Stimulated activated naive B cell treated with anti-CD40 and anti-IgM and Interleukin-4, amounts not matched to agents 10 μg/mL and 1 μg/mL and 100 μg/mL, for 72 hours (primary cell): ENCODE measurements around the gene GMCL2.

Source experiments
- ATAC-seq, 2 donors: fragments of 150-1000 bp; cut with Tn5 transposase; replicated peaks; 2 replicates each; pipeline ENCODE4 v1.10.0; 2021; ENCODE audit warnings: moderate library complexity in 1 of 2
- DNase-seq: peaks from one replicate; pipeline ENCODE4 v3.0.0; 2021
- H3K27ac Mint-ChIP-seq: one replicate; pipeline ENCODE4 v1.8.0; 2022; ENCODE audit warnings: mild to moderate bottlenecking, mixed read lengths
- H3K27me3 Mint-ChIP-seq, 2 donors: one replicate each; pipeline ENCODE4 v1.8.0; 2022; ENCODE audit warnings: mixed read lengths in 2 of 2
- H3K36me3 Mint-ChIP-seq, 2 donors: one replicate each; pipeline ENCODE4 v1.8.0; 2022; ENCODE audit warnings: mixed read lengths in 2 of 2, mild to moderate bottlenecking in 1 of 2
- H3K4me1 Mint-ChIP-seq, 2 donors: one replicate each; pipeline ENCODE4 v1.8.0; 2022; ENCODE audit warnings: mixed read lengths in 2 of 2, mild to moderate bottlenecking in 1 of 2
- H3K4me3 Mint-ChIP-seq, 2 donors: one replicate each; pipeline ENCODE4 v1.8.0; 2022; ENCODE audit warnings: mild to moderate bottlenecking in 2 of 2, mixed read lengths in 2 of 2, moderate library complexity in 1 of 2
- H3K9me3 Mint-ChIP-seq, 2 donors: one replicate each; pipeline ENCODE4 v1.8.0; 2022; ENCODE audit warnings: mixed read lengths in 2 of 2, mild to moderate bottlenecking in 1 of 2

The GMCL2 gene

GRCh38 chr5:178227929-178228328 lies 40.8 kb upstream of the GMCL2 start:
- peaks cover 0 to 2% of the 10 kb centered on the region in 2 donors for H3K9me3 Mint-ChIP-seq
- peak overlapping the region in 1 of 2 donors; percentile 2 for H3K4me3 Mint-ChIP-seq
- peaks cover 59 to 75% of the 10 kb centered on the region in 2 donors for H3K36me3 Mint-ChIP-seq
- no peak for ATAC-seq
- H3K4me1 Mint-ChIP-seq = peaks cover 44 to 60% of the 10 kb centered on the region in 2 donors
- H3K27ac Mint-ChIP-seq = no peak overlapping the region
- no peaks in the 10 kb centered on the region for H3K27me3 Mint-ChIP-seq
- no peak for DNase-seq

GRCh38 chr5:178227138-178227659 lies 40.0 kb upstream of the GMCL2 start:
- DNase-seq = no peak
- no peak for ATAC-seq
- Mint-ChIP-seq H3K4me1 (peaks cover 44 to 60% of the 10 kb centered on the region in 2 donors), H3K9me3 (peaks cover 0 to 2% of the 10 kb centered on the region in 2 donors), H3K36me3 (peaks cover 59 to 76% of the 10 kb centered on the region in 2 donors), H3K27me3 (no peaks in the 10 kb centered on the region), H3K4me3 (no peak overlapping the region), H3K27ac (no peak overlapping the region)

GRCh38 chr5:178225174-178225573 lies 38.0 kb upstream of the GMCL2 start:
- DNase-seq (no peak), ATAC-seq (no peak)
- Mint-ChIP-seq H3K27me3 (no peaks in the 10 kb centered on the region), H3K4me3 (no peak overlapping the region), H3K36me3 (peaks cover 59 to 75% of the 10 kb centered on the region in 2 donors), H3K9me3 (peaks cover 0 to 2% of the 10 kb centered on the region in 2 donors), H3K27ac (no peak overlapping the region), H3K4me1 (peaks cover 43 to 59% of the 10 kb centered on the region in 2 donors)

- DNase-seq (no peak), ATAC-seq (no peak)
- no peak overlapping the region for H3K27ac Mint-ChIP-seq
- peaks cover 37 to 52% of the 10 kb centered on the region in 2 donors for H3K4me1 Mint-ChIP-seq
- H3K27me3 Mint-ChIP-seq = no peaks in the 10 kb centered on the region
- H3K36me3 Mint-ChIP-seq = peaks cover 61 to 74% of the 10 kb centered on the region in 2 donors
- H3K9me3 Mint-ChIP-seq = peaks cover 0 to 2% of the 10 kb centered on the region in 2 donors
- no peak overlapping the region for H3K4me3 Mint-ChIP-seq
These were observed 37.2 kb upstream of the GMCL2 start for GRCh38 chr5:178224403-178224802.

- no peak overlapping the region for H3K4me3 Mint-ChIP-seq
- H3K36me3 Mint-ChIP-seq = peaks cover 60 to 74% of the 10 kb centered on the region in 2 donors
- H3K27me3 Mint-ChIP-seq = no peaks in the 10 kb centered on the region
- H3K9me3 Mint-ChIP-seq = peaks cover 0 to 2% of the 10 kb centered on the region in 2 donors
- H3K4me1 Mint-ChIP-seq = peaks cover 36 to 47% of the 10 kb centered on the region in 2 donors
- ATAC-seq = no peak
- DNase-seq = no peak
- peak overlapping the region; percentile 32 for H3K27ac Mint-ChIP-seq
These were observed 36.7 kb upstream of the GMCL2 start for GRCh38 chr5:178223828-178224335.

- Mint-ChIP-seq H3K4me1 (peaks cover 32 to 43% of the 10 kb centered on the region in 2 donors), H3K27me3 (no peaks in the 10 kb centered on the region), H3K36me3 (peaks cover 56 to 75% of the 10 kb centered on the region in 2 donors), H3K9me3 (peaks cover 0 to 2% of the 10 kb centered on the region in 2 donors), H3K4me3 (no peak overlapping the region), H3K27ac (peak overlapping the region; percentile 52)
- ATAC-seq (no peak), DNase-seq (no peak)
These were observed 36.1 kb upstream of the GMCL2 start for GRCh38 chr5:178223196-178223773.

- Mint-ChIP-seq H3K27ac (peak overlapping the region; percentile 7), H3K36me3 (peaks cover 52 to 70% of the 10 kb centered on the region in 2 donors)
These were observed 35.1 kb upstream of the GMCL2 start for GRCh38 chr5:178222292-178222691.

GRCh38 chr5:178221853-178222252 lies 34.7 kb upstream of the GMCL2 start:
- Mint-ChIP-seq H3K27ac (peak overlapping the region; percentile 48), H3K27me3 (no peaks in the 10 kb centered on the region), H3K4me3 (no peak overlapping the region), H3K36me3 (peaks cover 48 to 66% of the 10 kb centered on the region in 2 donors), H3K4me1 (peaks cover 21 to 30% of the 10 kb centered on the region in 2 donors), H3K9me3 (no peaks in the 10 kb centered on the region)
- peak in 1 of 2 donors; percentile 8 for ATAC-seq
- no peak for DNase-seq

More at GRCh38 chr5:178222292-178222691, 35.1 kb upstream of the GMCL2 start:
- peak in 1 of 2 donors; percentile 16 for ATAC-seq
- Mint-ChIP-seq H3K27me3 (no peaks in the 10 kb centered on the region), H3K4me1 (peaks cover 23 to 35% of the 10 kb centered on the region in 2 donors), H3K4me3 (no peak overlapping the region), H3K9me3 (peaks cover 0 to under 1% of the 10 kb centered on the region in 2 donors)
- no peak for DNase-seq

GRCh38 chr5:178221282-178221681 lies 34.1 kb upstream of the GMCL2 start:
- Mint-ChIP-seq H3K27ac (peak overlapping the region; percentile 48), H3K27me3 (no peaks in the 10 kb centered on the region), H3K4me1 (peaks cover 23 to 30% of the 10 kb centered on the region in 2 donors), H3K9me3 (no peaks in the 10 kb centered on the region), H3K4me3 (no peak overlapping the region), H3K36me3 (peaks cover 49 to 66% of the 10 kb centered on the region in 2 donors)
- DNase-seq = no peak
- peak; percentile 35 to 49 for ATAC-seq

- Mint-ChIP-seq H3K27ac (no peak overlapping the region), H3K4me1 (peaks cover 29 to 44% of the 10 kb centered on the region in 2 donors), H3K4me3 (no peak overlapping the region), H3K9me3 (no peaks in the 10 kb centered on the region), H3K27me3 (no peaks in the 10 kb centered on the region), H3K36me3 (peaks cover 44 to 63% of the 10 kb centered on the region in 2 donors)
- no peak for ATAC-seq
- DNase-seq = no peak
These were observed 31.7 kb upstream of the GMCL2 start for GRCh38 chr5:178218827-178219226.

- H3K9me3 Mint-ChIP-seq = no peaks in the 10 kb centered on the region
- H3K4me3 Mint-ChIP-seq = no peak overlapping the region
- H3K36me3 Mint-ChIP-seq = peaks cover 46 to 64% of the 10 kb centered on the region in 2 donors
- H3K4me1 Mint-ChIP-seq = peaks cover 29 to 49% of the 10 kb centered on the region in 2 donors
- DNase-seq (no peak), ATAC-seq (no peak)
- H3K27ac Mint-ChIP-seq = no peak overlapping the region
- no peaks in the 10 kb centered on the region for H3K27me3 Mint-ChIP-seq
These were observed 31.1 kb upstream of the GMCL2 start for GRCh38 chr5:178218237-178218776.

- ATAC-seq = no peak
- peaks cover 44 to 67% of the 10 kb centered on the region in 2 donors for H3K36me3 Mint-ChIP-seq
- no peaks in the 10 kb centered on the region for H3K9me3 Mint-ChIP-seq
- no peaks in the 10 kb centered on the region for H3K27me3 Mint-ChIP-seq
- H3K4me1 Mint-ChIP-seq = peaks cover 30 to 46% of the 10 kb centered on the region in 2 donors
- H3K27ac Mint-ChIP-seq = peak overlapping the region; percentile 90
- DNase-seq = no peak
- H3K4me3 Mint-ChIP-seq = no peak overlapping the region
These were observed 29.6 kb upstream of the GMCL2 start for GRCh38 chr5:178216779-178217178.

- DNase-seq (no peak), ATAC-seq (peak; percentile 20 to 26)
- Mint-ChIP-seq H3K4me3 (no peak overlapping the region), H3K36me3 (peaks cover 43 to 66% of the 10 kb centered on the region in 2 donors), H3K27ac (peak overlapping the region; percentile 15), H3K27me3 (no peaks in the 10 kb centered on the region), H3K9me3 (no peaks in the 10 kb centered on the region), H3K4me1 (peaks cover 26 to 44% of the 10 kb centered on the region in 2 donors)
These were observed 28.9 kb upstream of the GMCL2 start for GRCh38 chr5:178216088-178216534.

- no peak for ATAC-seq
- H3K27me3 Mint-ChIP-seq = no peaks in the 10 kb centered on the region
- H3K4me3 Mint-ChIP-seq = no peak overlapping the region
- no peak for DNase-seq
- no peaks in the 10 kb centered on the region for H3K9me3 Mint-ChIP-seq
- peak overlapping the region; percentile 82 for H3K27ac Mint-ChIP-seq
- H3K4me1 Mint-ChIP-seq = peaks cover 24 to 44% of the 10 kb centered on the region in 2 donors
- H3K36me3 Mint-ChIP-seq = peaks cover 43 to 68% of the 10 kb centered on the region in 2 donors
These were observed 28.3 kb upstream of the GMCL2 start for GRCh38 chr5:178215280-178216002.
